ENCODE measurements around the gene STK39.

STK39 gene

GRCh38 chr2:167972020-167972419 lies 275.4 kb downstream of the STK39 start:
- DNase-seq (ENCODE audit: low read depth in 1 of 2, low spot score in 1 of 2), result no peak
- H3K27me3 ChIP-seq (ENCODE audit: insufficient read depth, poor library complexity, severe bottlenecking), result no peaks in the 10 kb centered on the region
- no peak overlapping the region for H3K27ac ChIP-seq (replicated peaks)
- TF ChIP-seq POLR2AphosphoS5 (IDR thresholded peaks at IDR 0.05; ENCODE audit: low read depth) (no peak), GABPA (IDR thresholded peaks at IDR 0.05; ENCODE audit: low read depth) (no peak), REST (IDR thresholded peaks at IDR 0.05; ENCODE audit: insufficient replicate concordance, low read depth) (no peak), CTCF (IDR thresholded peaks at IDR 0.05; ENCODE audit: insufficient read depth, low read length) (no peak), SPI1 (IDR thresholded peaks at IDR 0.05; ENCODE audit: borderline replicate concordance, low read depth) (no peak)
- H3K4me3 ChIP-seq (replicated peaks; ENCODE audit: insufficient read depth, low read length), result no peak overlapping the region

- no peak for TF ChIP-seq SPI1 (IDR thresholded peaks at IDR 0.05; ENCODE audit: borderline replicate concordance, low read depth)
- no peak overlapping the region for H3K4me3 ChIP-seq (replicated peaks; ENCODE audit: insufficient read depth, low read length)
- no peaks in the 10 kb centered on the region for H3K27me3 ChIP-seq (ENCODE audit: insufficient read depth, poor library complexity, severe bottlenecking)
- no peak overlapping the region for H3K27ac ChIP-seq (replicated peaks)
- DNase-seq (ENCODE audit: low read depth in 1 of 2, low spot score in 1 of 2), result no peak
Measured at GRCh38 chr2:167966937-167967913, 280.2 kb downstream of the STK39 start.

GRCh38 chr2:167965907-167966761 lies 281.3 kb downstream of the STK39 start:
- no peak for DNase-seq (ENCODE audit: low read depth in 1 of 2, low spot score in 1 of 2)
- no peak overlapping the region for H3K27ac ChIP-seq (replicated peaks)

More at GRCh38 chr2:167965907-167966761, 281.3 kb downstream of the STK39 start:
- H3K27me3 ChIP-seq (ENCODE audit: insufficient read depth, poor library complexity, severe bottlenecking), result no peaks in the 10 kb centered on the region
- H3K4me3 ChIP-seq (replicated peaks; ENCODE audit: insufficient read depth, low read length), result no peak overlapping the region
- TF ChIP-seq SPI1 (IDR thresholded peaks at IDR 0.05; ENCODE audit: borderline replicate concordance, low read depth), result no peak
- no peak for TF ChIP-seq REST (IDR thresholded peaks at IDR 0.05; ENCODE audit: insufficient replicate concordance, low read depth)
- no peak for TF ChIP-seq POLR2AphosphoS5 (IDR thresholded peaks at IDR 0.05; ENCODE audit: low read depth)
- no peak for TF ChIP-seq GABPA (IDR thresholded peaks at IDR 0.05; ENCODE audit: low read depth)
- TF ChIP-seq CTCF (IDR thresholded peaks at IDR 0.05; ENCODE audit: insufficient read depth, low read length), result no peak

All from HL-60 (cell line).